ENCODE results near the gene ACO2. TPM values are rescaled to one million over a fixed set of nuclear protein-coding genes. Genes with fewer than 3 reads are reported as not detected.

The ACO2 gene
- total RNA-seq, 1 experiment from 2014 or later, result 66.6 TPM

GRCh38 chr22:41448189-41448808 is 20.6 kb upstream of the ACO2 start:
- WGBS (ENCODE audit: extremely low coverage, insufficient read length, low lambda C conversion rate), result no CpG with 5 or more reads among the region's 28 CpGs
- DNase-seq, result peak; percentile 99
- no peak overlapping the region for H2BK12ac ChIP-seq (ENCODE audit: insufficient read length, low read depth, low read length)
- H3K79me2 ChIP-seq (ENCODE audit: insufficient read depth, low read length), result peaks cover 13% of the 10 kb centered on the region; the same call in 1 of the 2 replicates
- H3T11ph ChIP-seq (ENCODE audit: low read length), result no peak overlapping the region
- H3K4me1 ChIP-seq (ENCODE audit: insufficient read depth, low read length), result no peaks in the 10 kb centered on the region; the same call in 1 of the 2 replicates
- no peak overlapping the region for H2BK15ac ChIP-seq (ENCODE audit: low read depth, low read length)
- no peak overlapping the region for H2BK5ac ChIP-seq (ENCODE audit: insufficient read length, low read length)
- peaks cover 23% of the 10 kb centered on the region for H3K23me2 ChIP-seq (ENCODE audit: insufficient read length, low read depth, low read length, poor library complexity, severe bottlenecking)
- H3K79me1 ChIP-seq (ENCODE audit: insufficient read depth, low read depth, low read length, poor library complexity, severe bottlenecking), result no peaks in the 10 kb centered on the region
- no peaks in the 10 kb centered on the region for H3K9me3 ChIP-seq (ENCODE audit: control insufficient read depth, low read depth, low read length)
- no peak overlapping the region for H3K23ac ChIP-seq (ENCODE audit: insufficient read length, low read depth, low read length)
- no peaks in the 10 kb centered on the region for H4K20me1 ChIP-seq (ENCODE audit: control insufficient read depth, insufficient read depth, insufficient read length)
- H3K27me3 ChIP-seq (ENCODE audit: insufficient read depth, low read length), result no peaks in the 10 kb centered on the region
- H3K9me3 Mint-ChIP-seq, result no peaks in the 10 kb centered on the region
- no peak overlapping the region for H4K5ac ChIP-seq (ENCODE audit: insufficient read length, low read depth, low read length)
- peaks cover 8 to 25% (median 24%) of the 10 kb centered on the region in 3 experiments for H3K36me3 Mint-ChIP-seq (ENCODE audit: insufficient read depth in 1 of 3, low read depth in 3 of 3)
- no peak overlapping the region for H2BK20ac ChIP-seq (ENCODE audit: low read depth, low read length, poor library complexity, severe bottlenecking)
- peak overlapping the region; percentile 68 for H3K9ac ChIP-seq (ENCODE audit: extremely low read depth, insufficient read length, low read length)
- peak overlapping the region; percentile 36 for H3K18ac ChIP-seq (ENCODE audit: insufficient read length, low read depth, low read length)
- TF ChIP-seq CTCF (conservative IDR thresholded peaks at IDR 0.05), result no peak
- no peak overlapping the region for H4K8ac ChIP-seq (replicated peaks; ENCODE audit: insufficient read length, low read depth, low read length)
- peaks cover 2% of the 10 kb centered on the region; the same call in 1 of the 2 replicates for H3K27me3 Mint-ChIP-seq (ENCODE audit: low read depth)
- peak overlapping the region; percentile 96 for H3K4me3 Mint-ChIP-seq
- H2AK5ac ChIP-seq (ENCODE audit: insufficient read length, low read length), result no peak overlapping the region
- H3K27ac Mint-ChIP-seq, result peak overlapping the region; percentile 99 to 100 (median 99)
- peak overlapping the region; percentile 85; the same call in 1 of the 2 replicates for H3K14ac ChIP-seq (ENCODE audit: insufficient read depth, low read length)
- no peak overlapping the region for H4K91ac ChIP-seq (ENCODE audit: insufficient read length, low read depth, low read length)
- peak overlapping the region; percentile 12 for H3K27ac ChIP-seq (ENCODE audit: insufficient read length, low read depth, low read length)
- no peak overlapping the region; the same call in 1 of the 2 replicates for H3K4ac ChIP-seq (ENCODE audit: low read depth, low read length)
- H3K4me2 ChIP-seq (ENCODE audit: insufficient read depth, insufficient read length, low read length), result peak overlapping the region; percentile 54
- peaks cover 8 to 17% of the 10 kb centered on the region in 2 experiments for H3K4me1 Mint-ChIP-seq
- no peak overlapping the region for H2BK120ac ChIP-seq (ENCODE audit: low read depth, low read length, poor library complexity, severe bottlenecking)
- no peak overlapping the region for H3K56ac ChIP-seq (ENCODE audit: insufficient read length, low read depth, low read length)
- H2AFZ ChIP-seq (ENCODE audit: low read length), result no peak overlapping the region

Data from H9 (cell line).